Loucy (cell line): ENCODE data around the gene GDF7.

ENCODE experiments used
- H2AFZ ChIP-seq: fragments of 200-600 bp; sonication (generic); 2 replicates; pipeline ENCODE4 v1.6.0; 2016; ENCODE audit warnings: antibody characterized with exemption, mild to moderate bottlenecking, low read length, moderate library complexity
- H3F3A ChIP-seq: fragments of 200-600 bp; 2 replicates; pipeline ENCODE4 v1.6.0; 2016; ENCODE audit warnings: antibody characterized with exemption, low read depth, mild to moderate bottlenecking
- H3K27me3 ChIP-seq: fragments of 200-600 bp; sonication (generic); 2 replicates; pipeline ENCODE4 v1.6.1; 2014; ENCODE audit warnings: low read length, mild to moderate bottlenecking; ENCODE audit not compliant: insufficient read depth, poor library complexity, severe bottlenecking
- H3K36me3 ChIP-seq: fragments of 200-600 bp; sonication (generic); 2 replicates; pipeline ENCODE4 v1.6.1; 2016; ENCODE audit warnings: low read length; ENCODE audit not compliant: insufficient read depth
- H3K4me1 ChIP-seq: fragments of 200-600 bp; sonication (generic); 2 replicates; pipeline ENCODE4 v1.5.1; 2014; ENCODE audit warnings: low read length, mild to moderate bottlenecking; ENCODE audit not compliant: insufficient read depth, poor library complexity, severe bottlenecking
- H3K4me2 ChIP-seq: fragments of 200-600 bp; sonication (generic); 2 replicates; pipeline ENCODE4 v1.6.0; 2014; ENCODE audit warnings: antibody characterized with exemption, low read length, low read depth, mild to moderate bottlenecking; ENCODE audit not compliant: poor library complexity, severe bottlenecking
- H3K4me3 ChIP-seq: fragments of 200-600 bp; sonication (generic); 2 replicates; pipeline ENCODE4 v1.5.1; 2014; ENCODE audit warnings: low read length, mild to moderate bottlenecking, mixed read lengths; ENCODE audit not compliant: poor library complexity, severe bottlenecking
- H3K79me2 ChIP-seq: fragments of 200-600 bp; sonication (generic); 2 replicates; pipeline ENCODE4 v1.6.1; 2014; ENCODE audit warnings: low read length; ENCODE audit not compliant: insufficient read depth
- H3K9ac ChIP-seq: fragments of 200-600 bp; sonication (generic); 2 replicates; pipeline ENCODE4 v1.6.0; 2014; ENCODE audit warnings: mild to moderate bottlenecking, low read depth, low read length, moderate library complexity; ENCODE audit not compliant: poor library complexity, severe bottlenecking
- H3K9me2 ChIP-seq: fragments of 200-600 bp; sonication (generic); replicated peaks from 2 replicates; pipeline ENCODE4 v1.6.1; 2016; ENCODE audit warnings: low read depth, low read length, mixed read lengths
- H3K9me3 ChIP-seq: fragments of 200-600 bp; sonication (generic); 2 replicates; pipeline ENCODE4 v1.6.1; 2014; ENCODE audit warnings: mild to moderate bottlenecking, antibody characterized with exemption, low read length, low read depth; ENCODE audit not compliant: insufficient read depth
- H4K20me1 ChIP-seq: fragments of 200-600 bp; sonication (generic); 2 replicates; pipeline ENCODE4 v1.6.0; 2014; ENCODE audit warnings: antibody characterized with exemption, low read length, mild to moderate bottlenecking; ENCODE audit not compliant: insufficient read depth, poor library complexity, severe bottlenecking
- CTCF ChIP-seq: fragments of 200-600 bp; sonication (generic); conservative IDR thresholded peaks from 2 replicates; pipeline ENCODE4 v1.5.1; 2014; ENCODE audit warnings: mild to moderate bottlenecking, antibody characterized with exemption, low read length
- EZH2phosphoT487 ChIP-seq: fragments of 200-600 bp; IDR thresholded peaks from 2 replicates; pipeline ENCODE4 v1.6.1; 2018; ENCODE audit warnings: antibody characterized with exemption, mild to moderate bottlenecking, moderate library complexity, borderline replicate concordance

The GDF7 gene

GRCh38 chr2:20637147-20637546 is 29.8 kb upstream of the GDF7 start:
- Histone ChIP-seq H3K9me3 (no peaks in the 10 kb centered on the region), H3K9me2 (no peaks in the 10 kb centered on the region), H3K36me3 (no peaks in the 10 kb centered on the region), H4K20me1 (no peaks in the 10 kb centered on the region), H3K9ac (no peak overlapping the region), H3F3A (no peaks in the 10 kb centered on the region), H2AFZ (no peak overlapping the region), H3K27me3 (no peaks in the 10 kb centered on the region), H3K79me2 (no peaks in the 10 kb centered on the region), H3K4me3 (no peak overlapping the region), H3K4me1 (peaks cover 4% of the 10 kb centered on the region), H3K4me2 (no peak overlapping the region)
- TF ChIP-seq EZH2phosphoT487 = no peak
- no peak for TF ChIP-seq CTCF

GRCh38 chr2:20638014-20638413 is 28.9 kb upstream of the GDF7 start:
- H3K9me3 ChIP-seq = no peaks in the 10 kb centered on the region
- peaks cover 2% of the 10 kb centered on the region for H3K4me1 ChIP-seq
- no peaks in the 10 kb centered on the region for H3F3A ChIP-seq
- no peaks in the 10 kb centered on the region for H4K20me1 ChIP-seq
- no peak overlapping the region for H3K4me2 ChIP-seq
- H3K9ac ChIP-seq = no peak overlapping the region
- H3K9me2 ChIP-seq = no peaks in the 10 kb centered on the region
- no peaks in the 10 kb centered on the region for H3K36me3 ChIP-seq
- no peak overlapping the region for H3K4me3 ChIP-seq
- no peaks in the 10 kb centered on the region for H3K79me2 ChIP-seq
- no peak overlapping the region for H2AFZ ChIP-seq
- H3K27me3 ChIP-seq = no peaks in the 10 kb centered on the region
- TF ChIP-seq EZH2phosphoT487 = no peak
- TF ChIP-seq CTCF = no peak

- no peak overlapping the region for H3K4me2 ChIP-seq
- no peaks in the 10 kb centered on the region for H3F3A ChIP-seq
- H3K79me2 ChIP-seq = no peaks in the 10 kb centered on the region
- no peaks in the 10 kb centered on the region for H4K20me1 ChIP-seq
- H3K27me3 ChIP-seq = no peaks in the 10 kb centered on the region
- H3K4me1 ChIP-seq = no peaks in the 10 kb centered on the region
- no peaks in the 10 kb centered on the region for H3K36me3 ChIP-seq
- H2AFZ ChIP-seq = no peak overlapping the region
- no peak overlapping the region for H3K4me3 ChIP-seq
- no peaks in the 10 kb centered on the region for H3K9me3 ChIP-seq
- no peaks in the 10 kb centered on the region for H3K9me2 ChIP-seq
- H3K9ac ChIP-seq = no peak overlapping the region
- TF ChIP-seq EZH2phosphoT487 = no peak
- no peak for TF ChIP-seq CTCF
Observed at GRCh38 chr2:20638646-20639430, 28.1 kb upstream of the GDF7 start.
